ENCODE data around the gene SUMO4.

GRCh38 chr6:149438855-149439254, 38.8 kb downstream of the SUMO4 start:
- TF ChIP-seq, protein P1, sequence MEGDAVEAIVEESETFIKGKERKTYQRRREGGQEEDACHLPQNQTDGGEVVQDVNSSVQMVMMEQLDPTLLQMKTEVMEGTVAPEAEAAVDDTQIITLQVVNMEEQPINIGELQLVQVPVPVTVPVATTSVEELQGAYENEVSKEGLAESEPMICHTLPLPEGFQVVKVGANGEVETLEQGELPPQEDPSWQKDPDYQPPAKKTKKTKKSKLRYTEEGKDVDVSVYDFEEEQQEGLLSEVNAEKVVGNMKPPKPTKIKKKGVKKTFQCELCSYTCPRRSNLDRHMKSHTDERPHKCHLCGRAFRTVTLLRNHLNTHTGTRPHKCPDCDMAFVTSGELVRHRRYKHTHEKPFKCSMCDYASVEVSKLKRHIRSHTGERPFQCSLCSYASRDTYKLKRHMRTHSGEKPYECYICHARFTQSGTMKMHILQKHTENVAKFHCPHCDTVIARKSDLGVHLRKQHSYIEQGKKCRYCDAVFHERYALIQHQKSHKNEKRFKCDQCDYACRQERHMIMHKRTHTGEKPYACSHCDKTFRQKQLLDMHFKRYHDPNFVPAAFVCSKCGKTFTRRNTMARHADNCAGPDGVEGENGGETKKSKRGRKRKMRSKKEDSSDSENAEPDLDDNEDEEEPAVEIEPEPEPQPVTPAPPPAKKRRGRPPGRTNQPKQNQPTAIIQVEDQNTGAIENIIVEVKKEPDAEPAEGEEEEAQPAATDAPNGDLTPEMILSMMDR (IDR thresholded peaks at IDR 0.05), result no peak
- TF ChIP-seq ZFX (IDR thresholded peaks at IDR 0.05; ENCODE audit: borderline replicate concordance), result no peak

Data from 22Rv1 (cell line).